ENCODE results near the gene SYT2.
"Not testable (repeated sequence)": the region's sequence is repeated elsewhere in the genome, so short reads cannot be mapped to it uniquely, and the experiment has no call there.

SYT2 gene

GRCh38 chr1:202546377-202546776, 163.9 kb downstream of the SYT2 start:
- H3K27me3 ChIP-seq (ENCODE audit: control insufficient read depth in 3 of 3, insufficient read depth in 3 of 3, low read depth in 1 of 3, low read length in 3 of 3); H3K4me1 ChIP-seq (ENCODE audit: control insufficient read depth in 2 of 2, insufficient read depth in 1 of 2, low read depth in 1 of 2, low read length in 2 of 2); H4K8ac ChIP-seq (ENCODE audit: low read depth, low read length); DNase-seq (ENCODE audit: low spot score); H4K91ac ChIP-seq (ENCODE audit: low read depth, low read length, poor library complexity); H3K23ac ChIP-seq (ENCODE audit: low read depth, low read length, poor library complexity); H2AFZ ChIP-seq (ENCODE audit: low read length); H3K4me3 ChIP-seq (ENCODE audit: low read length in 2 of 2); H3K4ac ChIP-seq (ENCODE audit: low read length); H2BK5ac ChIP-seq (ENCODE audit: low read length); H3K18ac ChIP-seq (ENCODE audit: low read length); H2AK5ac ChIP-seq (ENCODE audit: low read depth, low read length); H3K36me3 ChIP-seq (replicated peaks in 1 of 2; ENCODE audit: control insufficient read depth in 2 of 2, insufficient read depth in 2 of 2, low read length in 2 of 2); H3K9ac ChIP-seq (ENCODE audit: low read depth, low read length, poor library complexity); H3K14ac ChIP-seq (ENCODE audit: low read length); H2BK15ac ChIP-seq (ENCODE audit: low read length); H3K79me1 ChIP-seq (ENCODE audit: low read depth, low read length); H3K27ac ChIP-seq (replicated peaks; ENCODE audit: low read length); H3K4me2 ChIP-seq (ENCODE audit: insufficient read depth, low read length, poor library complexity, severe bottlenecking); H2BK12ac ChIP-seq (ENCODE audit: low read length); H3K9me3 ChIP-seq (replicated peaks in 1 of 2; ENCODE audit: control insufficient read depth in 2 of 2, insufficient read depth in 1 of 2, low read depth in 1 of 2, low read length in 2 of 2); H2BK120ac ChIP-seq (ENCODE audit: low read depth, low read length): not testable (repeated sequence)
- WGBS, 2 donors (ENCODE audit: extremely low coverage in 2 of 2, insufficient read length in 2 of 2, insufficient replicate concordance in 1 of 2) = no CpG with 5 or more reads among the region's 3 CpGs

DNA sequence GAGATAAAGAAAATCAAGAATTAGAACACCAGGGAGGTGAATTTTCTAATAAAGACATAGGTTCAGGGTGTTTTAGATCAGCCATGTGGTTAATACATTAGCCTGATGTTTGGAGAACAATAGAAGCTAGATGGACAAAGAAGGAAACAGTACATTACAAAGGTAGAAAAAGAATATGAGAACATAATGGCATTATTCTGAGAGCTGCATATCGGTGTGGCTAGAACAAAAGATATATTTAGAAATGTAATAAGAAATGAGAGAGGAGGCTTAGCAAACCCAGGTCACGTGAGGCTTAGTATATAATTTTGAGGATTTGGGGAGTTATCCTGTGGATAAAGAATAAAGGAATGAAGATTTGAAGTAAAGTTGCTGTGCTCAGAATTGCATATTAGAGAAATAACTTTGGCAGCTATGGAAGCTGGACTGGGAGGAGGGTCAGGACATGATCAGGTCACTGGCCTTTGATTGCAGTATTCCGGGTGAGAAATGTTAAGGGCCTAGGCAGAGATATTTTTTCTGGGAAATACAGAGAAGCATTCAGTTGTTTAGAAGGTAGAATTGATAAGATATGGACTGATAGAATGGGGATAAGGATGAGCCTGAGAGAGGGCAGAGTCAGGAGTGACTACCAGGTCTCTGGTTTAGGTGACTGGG, 164.5 kb downstream of the SYT2 start:
- H3K14ac ChIP-seq (ENCODE audit: low read length); H2BK120ac ChIP-seq (ENCODE audit: low read depth, low read length); H2AK5ac ChIP-seq (ENCODE audit: low read depth, low read length); H3K23ac ChIP-seq (ENCODE audit: low read depth, low read length, poor library complexity); H3K4me3 ChIP-seq (ENCODE audit: low read length in 2 of 2); H3K79me1 ChIP-seq (ENCODE audit: low read depth, low read length); H3K4ac ChIP-seq (ENCODE audit: low read length); H3K36me3 ChIP-seq (replicated peaks in 1 of 2; ENCODE audit: control insufficient read depth in 2 of 2, insufficient read depth in 2 of 2, low read length in 2 of 2); H2AFZ ChIP-seq (ENCODE audit: low read length); H3K9ac ChIP-seq (ENCODE audit: low read depth, low read length, poor library complexity); H3K9me3 ChIP-seq (replicated peaks in 1 of 2; ENCODE audit: control insufficient read depth in 2 of 2, insufficient read depth in 1 of 2, low read depth in 1 of 2, low read length in 2 of 2); H3K4me1 ChIP-seq (ENCODE audit: control insufficient read depth in 2 of 2, insufficient read depth in 1 of 2, low read depth in 1 of 2, low read length in 2 of 2); H2BK5ac ChIP-seq (ENCODE audit: low read length); DNase-seq (ENCODE audit: low spot score); H3K4me2 ChIP-seq (ENCODE audit: insufficient read depth, low read length, poor library complexity, severe bottlenecking); H3K18ac ChIP-seq (ENCODE audit: low read length); H2BK12ac ChIP-seq (ENCODE audit: low read length); H4K91ac ChIP-seq (ENCODE audit: low read depth, low read length, poor library complexity); H3K27me3 ChIP-seq (ENCODE audit: control insufficient read depth in 3 of 3, insufficient read depth in 3 of 3, low read depth in 1 of 3, low read length in 3 of 3); H2BK15ac ChIP-seq (ENCODE audit: low read length); H4K8ac ChIP-seq (ENCODE audit: low read depth, low read length); H3K27ac ChIP-seq (replicated peaks; ENCODE audit: low read length): not testable (repeated sequence)
- no CpG with 5 or more reads among the region's 3 CpGs for WGBS, 2 donors (ENCODE audit: extremely low coverage in 2 of 2, insufficient read length in 2 of 2, insufficient replicate concordance in 1 of 2)

DNA sequence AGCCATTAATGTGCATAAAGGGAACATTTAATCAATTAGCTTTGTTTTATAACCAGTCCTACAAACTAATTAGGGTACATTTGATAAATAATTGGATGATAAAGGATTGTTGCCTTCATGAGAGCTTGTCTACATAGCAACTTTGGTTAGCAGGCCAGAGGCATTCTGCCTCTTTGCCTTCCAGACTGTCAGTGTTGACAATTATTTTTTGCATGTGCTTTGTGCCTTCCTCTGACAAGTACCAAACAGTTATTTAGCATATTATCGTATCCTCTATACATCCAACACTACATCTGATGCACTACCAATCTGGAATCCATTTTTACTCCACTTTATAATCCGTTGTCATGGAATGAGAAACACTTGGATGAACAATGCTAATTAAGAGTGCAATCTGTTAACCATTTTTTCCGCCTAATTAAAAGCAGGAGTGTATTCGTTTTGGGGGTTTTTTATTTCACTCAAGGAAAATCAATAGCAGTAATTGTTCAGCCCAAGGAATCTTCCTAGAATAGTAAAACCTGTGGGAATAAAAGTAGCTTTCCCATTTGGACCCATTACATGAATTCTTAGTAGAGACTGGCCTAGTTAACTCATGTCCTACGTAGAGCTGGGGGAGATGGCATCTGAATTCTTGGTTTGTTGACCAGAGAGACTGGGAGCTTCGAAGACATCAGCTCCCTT, 165.3 kb downstream of the SYT2 start:
- not testable (repeated sequence) for H3K9ac ChIP-seq (ENCODE audit: low read depth, low read length, poor library complexity); H3K79me1 ChIP-seq (ENCODE audit: low read depth, low read length); H2AFZ ChIP-seq (ENCODE audit: low read length); H3K36me3 ChIP-seq (replicated peaks in 1 of 2; ENCODE audit: control insufficient read depth in 2 of 2, insufficient read depth in 2 of 2, low read length in 2 of 2); DNase-seq (ENCODE audit: low spot score); H3K4me3 ChIP-seq (ENCODE audit: low read length in 2 of 2); H2AK5ac ChIP-seq (ENCODE audit: low read depth, low read length); H2BK120ac ChIP-seq (ENCODE audit: low read depth, low read length); H3K27me3 ChIP-seq (ENCODE audit: control insufficient read depth in 3 of 3, insufficient read depth in 3 of 3, low read depth in 1 of 3, low read length in 3 of 3); H3K9me3 ChIP-seq (replicated peaks in 1 of 2; ENCODE audit: control insufficient read depth in 2 of 2, insufficient read depth in 1 of 2, low read depth in 1 of 2, low read length in 2 of 2); H3K4me1 ChIP-seq (ENCODE audit: control insufficient read depth in 2 of 2, insufficient read depth in 1 of 2, low read depth in 1 of 2, low read length in 2 of 2); H3K4ac ChIP-seq (ENCODE audit: low read length); H3K14ac ChIP-seq (ENCODE audit: low read length); H3K23ac ChIP-seq (ENCODE audit: low read depth, low read length, poor library complexity); H3K4me2 ChIP-seq (ENCODE audit: insufficient read depth, low read length, poor library complexity, severe bottlenecking); H2BK15ac ChIP-seq (ENCODE audit: low read length); H3K27ac ChIP-seq (replicated peaks; ENCODE audit: low read length); H4K91ac ChIP-seq (ENCODE audit: low read depth, low read length, poor library complexity); H2BK12ac ChIP-seq (ENCODE audit: low read length); H2BK5ac ChIP-seq (ENCODE audit: low read length); H4K8ac ChIP-seq (ENCODE audit: low read depth, low read length); H3K18ac ChIP-seq (ENCODE audit: low read length)
- no CpG with 5 or more reads among the region's 6 CpGs for WGBS, 2 donors (ENCODE audit: extremely low coverage in 2 of 2, insufficient read length in 2 of 2, insufficient replicate concordance in 1 of 2)

GRCh38 chr1:202543537-202543936, 166.7 kb downstream of the SYT2 start:
- not testable (repeated sequence) for H2BK15ac ChIP-seq (ENCODE audit: low read length); H2BK5ac ChIP-seq (ENCODE audit: low read length); H3K27ac ChIP-seq (replicated peaks; ENCODE audit: low read length); H3K4me2 ChIP-seq (ENCODE audit: insufficient read depth, low read length, poor library complexity, severe bottlenecking); H3K23ac ChIP-seq (ENCODE audit: low read depth, low read length, poor library complexity); H4K91ac ChIP-seq (ENCODE audit: low read depth, low read length, poor library complexity); H3K79me1 ChIP-seq (ENCODE audit: low read depth, low read length); H3K18ac ChIP-seq (ENCODE audit: low read length); H3K36me3 ChIP-seq (replicated peaks in 1 of 2; ENCODE audit: control insufficient read depth in 2 of 2, insufficient read depth in 2 of 2, low read length in 2 of 2); H3K9me3 ChIP-seq (replicated peaks in 1 of 2; ENCODE audit: control insufficient read depth in 2 of 2, insufficient read depth in 1 of 2, low read depth in 1 of 2, low read length in 2 of 2); DNase-seq (ENCODE audit: low spot score); H3K14ac ChIP-seq (ENCODE audit: low read length); H3K9ac ChIP-seq (ENCODE audit: low read depth, low read length, poor library complexity); H2BK120ac ChIP-seq (ENCODE audit: low read depth, low read length); H2BK12ac ChIP-seq (ENCODE audit: low read length); H2AK5ac ChIP-seq (ENCODE audit: low read depth, low read length); H3K27me3 ChIP-seq (ENCODE audit: control insufficient read depth in 3 of 3, insufficient read depth in 3 of 3, low read depth in 1 of 3, low read length in 3 of 3); H4K8ac ChIP-seq (ENCODE audit: low read depth, low read length); H3K4me3 ChIP-seq (ENCODE audit: low read length in 2 of 2); H2AFZ ChIP-seq (ENCODE audit: low read length); H3K4me1 ChIP-seq (ENCODE audit: control insufficient read depth in 2 of 2, insufficient read depth in 1 of 2, low read depth in 1 of 2, low read length in 2 of 2); H3K4ac ChIP-seq (ENCODE audit: low read length)
- no CpG with 5 or more reads among the region's 11 CpGs for WGBS, 2 donors (ENCODE audit: extremely low coverage in 2 of 2, insufficient read length in 2 of 2, insufficient replicate concordance in 1 of 2)
